ENCODE data around the gene USP22. TPM values are rescaled to one million over a fixed set of nuclear protein-coding genes. Genes with fewer than 3 reads are reported as not detected.
"Not testable (repeated sequence)": the region's sequence is repeated elsewhere in the genome, so short reads cannot be mapped to it uniquely, and the experiment has no call there.

Gene USP22
- polyA plus RNA-seq (2012; ENCODE audit: insufficient read depth, insufficient read length, low read depth) = 91.7 TPM

GRCh38 chr17:21042458-21043295 is at the start of gene USP22:
TSS of gene USP22 (minus strand) at chr17:21043011. CDS start at chr17:21042835, 176 bp downstream.
- no peaks in the 10 kb centered on the region for H3K27me3 ChIP-seq
- no peaks in the 10 kb centered on the region for H3K9me3 ChIP-seq
- peak within 1 kb of the TSS; percentile 88 for H3K4me3 ChIP-seq (ENCODE audit: low read depth, low read length)
- DNase-seq = no peak
- TF ChIP-seq, protein P1, sequence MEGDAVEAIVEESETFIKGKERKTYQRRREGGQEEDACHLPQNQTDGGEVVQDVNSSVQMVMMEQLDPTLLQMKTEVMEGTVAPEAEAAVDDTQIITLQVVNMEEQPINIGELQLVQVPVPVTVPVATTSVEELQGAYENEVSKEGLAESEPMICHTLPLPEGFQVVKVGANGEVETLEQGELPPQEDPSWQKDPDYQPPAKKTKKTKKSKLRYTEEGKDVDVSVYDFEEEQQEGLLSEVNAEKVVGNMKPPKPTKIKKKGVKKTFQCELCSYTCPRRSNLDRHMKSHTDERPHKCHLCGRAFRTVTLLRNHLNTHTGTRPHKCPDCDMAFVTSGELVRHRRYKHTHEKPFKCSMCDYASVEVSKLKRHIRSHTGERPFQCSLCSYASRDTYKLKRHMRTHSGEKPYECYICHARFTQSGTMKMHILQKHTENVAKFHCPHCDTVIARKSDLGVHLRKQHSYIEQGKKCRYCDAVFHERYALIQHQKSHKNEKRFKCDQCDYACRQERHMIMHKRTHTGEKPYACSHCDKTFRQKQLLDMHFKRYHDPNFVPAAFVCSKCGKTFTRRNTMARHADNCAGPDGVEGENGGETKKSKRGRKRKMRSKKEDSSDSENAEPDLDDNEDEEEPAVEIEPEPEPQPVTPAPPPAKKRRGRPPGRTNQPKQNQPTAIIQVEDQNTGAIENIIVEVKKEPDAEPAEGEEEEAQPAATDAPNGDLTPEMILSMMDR (IDR thresholded peaks at IDR 0.05; ENCODE audit: low read depth, low read length) = no peak
- H3K4me1 ChIP-seq = no peaks in the 10 kb centered on the region
- H3K36me3 ChIP-seq = peaks cover 8% of the 10 kb centered on the region

DNA sequence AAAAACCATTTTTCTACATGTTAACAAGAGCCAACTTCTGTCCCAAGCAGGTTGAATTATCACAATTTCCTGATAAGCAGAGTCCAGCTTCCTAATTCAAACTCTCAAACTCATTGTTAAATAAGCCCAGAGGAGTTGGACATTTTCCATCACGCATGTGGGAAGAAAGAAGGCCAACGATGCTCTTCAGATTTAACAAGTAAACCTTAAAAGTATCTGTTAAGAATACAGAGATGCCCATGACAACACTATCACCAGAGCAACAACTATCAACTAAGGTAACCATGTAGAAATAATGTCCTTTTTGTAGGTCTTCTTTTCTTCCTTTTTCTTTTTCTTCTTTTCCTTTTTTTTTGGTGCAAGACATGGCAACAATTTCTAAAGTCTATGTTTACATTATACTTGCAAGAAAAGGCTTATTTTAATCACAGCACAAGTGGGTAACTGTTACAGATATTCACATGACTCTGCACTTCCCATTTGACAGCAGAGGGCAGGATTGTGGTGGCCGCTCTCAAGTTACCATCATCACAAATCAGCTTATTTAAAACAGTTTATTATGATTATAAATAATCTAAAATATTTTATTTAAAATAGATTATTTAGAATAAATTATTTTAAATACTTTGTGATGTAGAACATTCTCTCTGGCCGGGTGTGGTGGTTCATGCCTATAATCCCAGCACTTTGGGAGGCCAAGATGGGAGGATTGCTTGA is 48.2 kb upstream of the USP22 start:
- no peak for DNase-seq
- no peaks in the 10 kb centered on the region for H3K4me1 ChIP-seq
- TF ChIP-seq, protein P1 (IDR thresholded peaks at IDR 0.05; ENCODE audit: low read depth, low read length) = no peak
- no peak overlapping the region for H3K4me3 ChIP-seq (ENCODE audit: low read depth, low read length)
- no peaks in the 10 kb centered on the region for H3K36me3 ChIP-seq
- no peaks in the 10 kb centered on the region for H3K27me3 ChIP-seq
- no peaks in the 10 kb centered on the region for H3K9me3 ChIP-seq

DNA sequence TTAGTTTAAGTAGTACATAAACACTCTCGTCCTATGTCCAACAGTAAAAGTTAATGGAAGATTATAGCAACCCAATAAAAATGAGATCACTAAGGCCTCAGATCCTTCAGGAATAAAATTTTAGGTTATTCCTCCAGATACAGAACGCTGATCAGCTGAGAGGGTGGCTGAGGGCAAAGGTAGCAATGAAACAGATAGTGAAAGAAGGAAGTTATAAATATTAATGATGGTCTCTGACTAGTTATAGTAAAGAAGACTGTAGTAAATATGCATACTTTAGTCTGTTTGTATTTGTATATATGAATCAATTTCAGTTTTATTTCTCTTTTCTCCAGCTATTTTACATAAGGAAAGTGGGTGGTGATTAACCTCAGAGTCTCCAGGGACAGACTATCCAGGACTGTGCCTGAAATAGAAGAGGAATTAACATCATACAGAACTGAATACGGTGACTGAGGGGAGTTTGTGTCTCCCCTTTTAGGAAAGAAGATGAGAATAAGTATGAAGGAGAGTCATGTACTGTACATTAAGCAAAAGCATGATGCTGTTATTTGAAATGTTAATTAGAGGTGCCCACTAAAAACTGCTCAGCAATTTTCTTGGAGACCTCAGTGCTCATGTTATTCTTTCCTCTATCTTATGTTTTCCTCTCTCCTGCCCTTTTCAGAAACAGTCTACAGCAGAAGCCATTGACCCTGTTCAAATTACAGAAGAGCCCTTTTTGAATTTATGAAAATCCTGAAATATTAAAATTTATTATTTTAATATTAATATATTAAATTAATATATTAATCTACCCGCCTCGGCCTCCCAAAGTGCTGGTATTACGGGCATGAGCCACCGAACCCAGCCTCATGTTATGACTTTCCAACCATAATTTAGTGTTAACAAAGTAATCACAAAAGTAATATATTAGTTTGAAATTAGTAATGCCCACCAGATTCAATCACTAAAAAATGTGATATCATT is 47.4 kb upstream of the USP22 start:
- Histone ChIP-seq H3K9me3 (no peaks in the 10 kb centered on the region), H3K4me1 (no peaks in the 10 kb centered on the region), H3K27me3 (no peaks in the 10 kb centered on the region), H3K4me3 (ENCODE audit: low read depth, low read length) (no peak overlapping the region), H3K36me3 (no peaks in the 10 kb centered on the region)
- TF ChIP-seq, protein P1 (IDR thresholded peaks at IDR 0.05; ENCODE audit: low read depth, low read length) = no peak
- DNase-seq = no peak

DNA sequence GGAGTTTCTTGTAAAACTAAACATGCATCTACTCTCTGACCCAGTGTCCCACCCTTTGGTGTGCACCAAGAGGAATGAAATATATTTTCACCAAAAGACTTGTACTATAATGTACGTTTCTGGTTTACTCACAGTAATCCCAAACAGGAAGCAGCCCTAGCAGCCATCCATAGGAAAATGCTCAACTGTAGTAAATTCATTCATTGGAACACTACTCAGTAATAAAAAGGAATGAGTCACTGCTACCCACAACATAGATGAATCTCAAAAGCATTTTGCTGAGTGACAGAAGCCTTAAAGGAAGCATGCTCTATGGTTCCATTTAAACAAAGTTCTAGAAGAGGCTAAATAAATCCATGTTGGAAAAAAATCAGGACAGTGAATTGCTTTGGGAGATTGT is 46.3 kb upstream of the USP22 start:
- Histone ChIP-seq H3K4me3 (ENCODE audit: low read depth, low read length) (no peak overlapping the region), H3K27me3 (no peaks in the 10 kb centered on the region), H3K4me1 (no peaks in the 10 kb centered on the region), H3K9me3 (no peaks in the 10 kb centered on the region), H3K36me3 (no peaks in the 10 kb centered on the region)
- TF ChIP-seq, protein P1 (IDR thresholded peaks at IDR 0.05; ENCODE audit: low read depth, low read length) = no peak
- DNase-seq = no peak

DNA sequence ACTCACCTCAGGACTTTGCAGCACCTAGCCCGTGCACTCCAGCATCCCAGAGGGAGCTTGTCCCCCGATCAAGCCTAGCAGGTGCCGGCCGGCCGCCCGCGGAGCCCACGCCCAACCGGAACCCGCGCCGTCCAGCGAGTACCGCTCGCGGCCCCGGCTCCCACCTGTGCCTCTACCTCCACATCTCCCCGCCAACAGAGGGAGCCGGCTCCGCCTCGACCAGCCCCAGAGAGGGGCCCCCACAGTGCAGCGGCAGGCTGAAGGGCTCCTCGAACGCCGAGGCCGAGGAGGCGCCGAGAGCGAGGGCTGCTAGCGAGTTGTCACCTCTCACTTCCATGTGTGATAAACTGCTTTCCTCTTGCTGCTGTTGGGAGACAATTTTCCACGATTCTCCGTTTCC is 42.9 kb upstream of the USP22 start:
- DNase-seq = no peak
- TF ChIP-seq, protein P1 (IDR thresholded peaks at IDR 0.05; ENCODE audit: low read depth, low read length) = no peak
- Histone ChIP-seq H3K9me3 (no peaks in the 10 kb centered on the region), H3K36me3 (no peaks in the 10 kb centered on the region), H3K4me3 (ENCODE audit: low read depth, low read length) (no peak overlapping the region), H3K4me1 (no peaks in the 10 kb centered on the region), H3K27me3 (no peaks in the 10 kb centered on the region)

DNA sequence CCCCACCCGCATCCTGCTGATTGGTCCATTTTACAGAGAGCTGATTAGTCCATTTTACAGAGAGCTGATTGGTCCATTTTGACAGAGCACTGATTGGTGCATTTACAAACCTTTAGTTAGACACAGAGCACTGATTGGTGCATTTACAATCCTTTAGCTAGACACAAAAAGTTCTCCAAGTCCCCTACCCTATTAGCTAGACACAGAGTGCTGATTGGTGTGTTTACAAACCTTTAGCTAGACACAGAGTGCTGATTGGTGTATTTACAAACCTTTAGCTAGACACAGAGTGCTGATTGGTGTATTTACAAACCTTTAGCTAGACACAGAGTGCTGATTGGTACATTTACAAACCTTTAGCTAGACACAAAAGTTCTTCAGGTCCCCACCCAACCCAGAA is 42.5 kb upstream of the USP22 start:
- not testable (repeated sequence) for H3K4me1 ChIP-seq; H3K36me3 ChIP-seq; DNase-seq; H3K27me3 ChIP-seq; H3K9me3 ChIP-seq; H3K4me3 ChIP-seq (ENCODE audit: low read depth, low read length)

Data from BE2C (cell line).